GM18520 (cell line): ENCODE results near the gene GPR89A.
"Not testable (repeated sequence)": the region's sequence is repeated elsewhere in the genome, so short reads cannot be mapped to it uniquely, and the experiment has no call there.

Experiments
- ATAC-seq: cut with Tn5 transposase; IDR thresholded peaks from one replicate; pipeline ENCODE4 v1.9.1; 2021; ENCODE audit not compliant: unreplicated experiment

The GPR89A gene

GRCh38 chr1:145684858-145685257 is 77.1 kb downstream of the GPR89A start:
- ATAC-seq: not testable (repeated sequence)

DNA sequence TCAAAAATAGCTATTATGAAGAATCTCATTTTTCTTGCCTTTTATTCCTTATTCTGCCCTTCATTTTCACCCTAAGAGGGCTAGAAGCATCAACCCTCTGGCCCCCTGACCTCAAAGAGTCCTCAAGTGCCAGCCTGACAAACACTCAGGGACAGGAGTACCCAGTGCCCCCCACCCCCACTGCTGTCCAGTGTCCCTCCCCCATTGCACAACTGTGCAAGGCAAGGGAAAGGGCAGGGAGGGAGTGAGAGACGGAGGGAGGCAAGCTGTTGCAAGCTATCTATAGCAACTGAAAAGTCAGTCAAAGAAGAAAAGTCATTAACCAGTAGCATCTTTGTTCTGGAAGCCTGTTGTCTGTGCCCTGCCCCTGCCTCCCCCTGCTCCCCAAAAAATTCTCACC is 78.3 kb downstream of the GPR89A start:
- not testable (repeated sequence) for ATAC-seq

- no peak for ATAC-seq
Measured at GRCh38 chr1:145688328-145688727, 80.5 kb downstream of the GPR89A start.

- ATAC-seq: no peak
Measured at GRCh38 chr1:145688924-145689323, 81.1 kb downstream of the GPR89A start.

DNA sequence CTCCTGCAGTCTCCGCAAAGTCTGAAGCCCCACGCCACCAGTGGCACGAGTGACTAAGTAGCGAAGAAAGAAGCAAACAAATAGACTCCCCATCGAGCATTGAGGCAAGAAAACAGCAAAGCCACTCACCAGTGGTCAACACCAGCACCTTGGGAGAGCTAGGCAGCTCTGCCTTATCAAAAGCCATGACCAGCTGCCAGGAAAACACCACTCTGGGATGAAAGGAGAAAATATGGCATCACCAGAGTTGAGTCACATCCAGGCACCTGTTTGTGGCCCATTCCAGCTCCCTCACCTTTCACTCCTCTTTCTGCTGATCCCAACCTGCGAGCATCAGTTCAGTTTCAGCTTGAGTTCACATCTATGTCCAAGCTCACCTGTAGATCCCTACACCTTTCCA is 82.1 kb downstream of the GPR89A start:
- ATAC-seq: no peak

- peak; percentile 79 for ATAC-seq
Measured at GRCh38 chr1:145690587-145691558, 83.1 kb downstream of the GPR89A start.

DNA sequence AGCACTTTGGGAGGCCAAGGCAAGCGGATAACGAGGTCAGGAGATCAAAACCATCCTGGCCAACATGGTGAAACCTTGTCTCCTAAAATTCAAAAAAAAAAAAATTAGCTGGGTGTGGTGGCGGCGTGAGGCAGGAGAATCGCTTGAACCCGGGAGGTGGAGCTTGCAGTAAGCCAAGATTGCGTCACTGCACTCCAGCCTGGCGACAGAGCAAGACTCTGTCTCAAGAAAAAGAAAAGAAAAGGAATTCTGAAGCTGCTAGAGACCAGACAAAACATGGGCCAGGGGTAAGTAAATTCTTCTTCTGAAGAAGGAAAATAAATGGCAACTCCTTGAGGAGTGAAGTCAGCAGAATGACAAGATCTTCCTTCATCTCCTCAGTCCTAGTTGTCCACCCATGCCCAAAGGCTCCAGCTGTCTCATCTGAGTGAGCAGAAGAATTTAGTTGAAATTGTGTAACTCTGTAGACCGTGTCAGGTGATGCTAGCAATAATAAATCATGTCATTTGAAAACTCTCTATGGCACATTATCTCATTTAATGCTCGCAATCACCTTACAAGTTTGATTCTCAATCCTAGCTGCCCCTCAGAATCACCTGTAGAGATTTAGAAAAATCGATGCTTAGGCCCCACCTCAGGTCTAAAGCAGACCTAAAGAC is 85.1 kb downstream of the GPR89A start:
- ATAC-seq: no peak

GRCh38 chr1:145695821-145696629 is 88.2 kb downstream of the GPR89A start:
- no peak for ATAC-seq

DNA sequence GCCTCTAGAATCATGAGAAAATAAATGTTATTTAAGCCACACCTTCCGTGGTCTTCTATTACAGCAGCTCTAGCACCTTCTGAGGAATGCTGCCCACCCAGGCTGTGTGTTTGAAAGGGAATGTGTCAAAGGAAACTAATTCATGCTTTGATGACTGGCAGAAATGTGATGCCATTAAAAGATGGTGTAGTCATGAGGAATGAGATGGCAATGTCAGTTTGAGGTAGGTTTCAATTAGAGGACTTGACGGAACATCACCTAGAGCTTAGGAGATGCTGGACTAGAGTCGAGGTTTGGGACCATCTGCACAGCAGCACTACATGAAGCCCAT is 88.8 kb downstream of the GPR89A start:
- no peak for ATAC-seq

GRCh38 chr1:145701306-145701862 is 93.6 kb downstream of the GPR89A start:
- no peak for ATAC-seq

- ATAC-seq: no peak
Measured at GRCh38 chr1:145702052-145702451, 94.3 kb downstream of the GPR89A start.

DNA sequence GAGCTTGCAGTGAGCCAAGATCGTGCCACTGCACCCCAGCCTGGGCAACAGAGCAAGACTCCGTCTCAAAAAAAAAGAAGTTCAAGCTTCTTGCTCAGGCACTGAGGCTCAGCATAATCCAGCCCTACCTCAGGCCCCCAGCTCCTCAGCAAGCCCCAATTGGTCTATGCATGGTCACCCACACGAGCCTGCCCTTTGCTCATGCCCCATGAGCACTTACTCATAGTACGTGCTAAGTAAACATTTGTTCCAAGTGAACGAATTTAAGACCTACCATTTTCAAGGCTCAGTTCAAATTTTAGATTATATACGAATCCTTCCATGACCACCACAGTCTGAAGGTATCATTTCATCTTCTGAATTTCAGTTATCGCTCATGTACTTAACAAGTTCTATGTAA is 95.0 kb downstream of the GPR89A start:
- no peak for ATAC-seq

DNA sequence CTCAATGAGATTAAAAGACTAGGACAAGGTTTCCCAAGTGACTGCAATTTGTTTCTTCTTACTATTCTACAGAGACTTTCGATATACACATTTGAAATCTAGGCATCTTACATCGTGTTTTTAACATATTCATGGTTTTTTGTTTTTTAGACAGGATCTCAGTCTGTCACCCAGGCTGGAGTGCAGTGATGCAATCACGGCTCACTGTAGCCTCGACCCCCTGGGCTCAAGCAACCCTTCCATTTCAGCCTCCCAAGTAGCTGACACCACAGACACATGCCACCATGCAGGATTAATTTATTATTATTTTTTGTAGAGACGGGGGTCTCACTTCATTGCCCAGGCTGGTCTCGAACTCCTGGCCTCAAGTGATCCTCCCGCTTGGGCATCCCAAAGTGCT is 97.8 kb downstream of the GPR89A start:
- ATAC-seq: no peak

DNA sequence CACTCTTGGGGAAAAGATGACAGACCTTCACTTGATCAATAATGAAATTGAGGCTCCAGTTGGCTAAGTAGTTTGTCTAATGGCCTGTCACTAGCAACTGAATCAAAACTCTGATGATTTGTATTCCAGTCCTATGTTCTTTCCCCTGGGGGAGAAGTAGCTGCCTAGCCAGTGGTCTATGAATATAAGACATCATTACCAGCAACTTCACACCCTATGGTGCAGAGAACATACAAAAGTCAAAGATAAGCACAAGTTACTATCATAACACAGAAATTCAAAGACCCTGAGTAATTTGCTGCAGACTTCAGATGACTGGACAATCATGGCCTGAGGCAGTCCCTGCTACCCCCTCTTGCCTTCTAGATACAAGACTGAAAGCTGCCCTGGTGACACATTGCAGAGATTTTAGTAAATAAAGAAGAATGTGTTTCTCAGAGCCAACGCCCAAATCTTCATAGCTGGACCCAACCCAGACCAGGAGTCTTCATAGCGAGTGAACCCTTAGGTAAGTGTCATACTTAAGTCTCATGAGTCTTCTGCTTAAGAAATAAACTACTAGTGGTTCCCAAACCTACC is 98.4 kb downstream of the GPR89A start:
- ATAC-seq: no peak

GRCh38 chr1:145707183-145707867 is 99.5 kb downstream of the GPR89A start, which contains the start of gene PDZK1:
Gene PDZK1 (minus strand): TSS chr1:145707368. CDS start chr1:145688021, 19,347 bp downstream.
- ATAC-seq: no peak

- no peak for ATAC-seq
Measured at GRCh38 chr1:145708063-145708462, 100.3 kb downstream of the GPR89A start.

GRCh38 chr1:145710291-145711027 is 102.7 kb downstream of the GPR89A start:
- no peak for ATAC-seq

DNA sequence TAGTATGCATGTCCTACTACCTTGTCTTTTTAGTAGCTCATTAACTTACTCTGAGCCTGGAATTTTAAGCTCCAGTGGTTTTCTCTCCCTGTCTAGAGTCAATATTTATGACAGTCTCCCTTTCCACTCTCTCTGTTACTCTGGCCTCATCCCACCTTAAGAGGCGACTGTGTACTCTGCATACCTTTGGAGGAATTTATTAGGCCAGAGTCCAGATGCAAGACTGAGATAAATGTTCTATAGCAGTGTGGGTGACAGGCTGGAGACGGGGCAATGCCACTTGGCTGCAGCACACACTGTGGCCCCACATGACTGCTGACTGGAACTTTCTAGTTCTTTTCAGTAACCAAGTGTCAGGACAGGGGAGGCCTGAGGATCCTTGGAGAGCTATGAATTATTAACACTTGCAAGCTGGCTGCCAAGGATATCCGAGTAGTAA is 103.4 kb downstream of the GPR89A start:
- ATAC-seq: no peak

DNA sequence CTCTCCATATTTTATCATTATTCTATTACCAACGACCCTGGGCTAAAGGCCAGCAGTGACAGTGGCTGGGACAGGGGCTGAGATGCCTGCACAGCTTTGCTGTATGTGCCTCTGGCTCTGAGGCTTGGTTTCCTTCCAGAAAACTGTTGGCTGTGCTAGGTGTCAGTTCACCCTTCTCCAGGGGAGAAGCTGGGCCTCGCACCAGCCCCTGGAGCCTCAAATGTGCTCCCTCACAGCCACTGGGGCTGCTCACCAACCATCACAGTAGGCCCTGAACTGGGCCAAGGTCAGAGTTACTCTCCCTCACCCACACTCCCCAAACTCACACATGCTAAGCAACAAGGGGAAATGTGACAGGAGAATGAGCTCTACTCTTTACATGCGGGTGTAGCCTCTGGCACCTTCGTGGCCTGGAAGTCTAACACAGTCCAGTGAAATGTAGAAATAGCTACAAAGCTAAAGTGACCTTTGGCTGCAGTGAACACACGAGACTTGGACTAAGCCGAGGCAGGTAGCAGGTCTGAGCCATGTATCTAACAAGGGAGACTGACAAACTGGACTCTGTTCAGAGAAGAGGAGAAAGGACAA is 106.8 kb downstream of the GPR89A start:
- no peak for ATAC-seq
